HepG2 (cell line): ENCODE results near the gene PPP4C. TPM values are rescaled to one million over a fixed set of nuclear protein-coding genes. Genes with fewer than 3 reads are reported as not detected.
A peak's percentile ranks its signal among the peaks of the same experiment; 100 is the strongest.

Experiments
- ATAD3A ChIP-seq: sonication (generic); formaldehyde crosslinking; IDR thresholded peaks from 2 replicates; pipeline ENCODE4 v1.4.0; 2020; ENCODE audit warnings: missing genetic modification reagents
- ATF3 ChIP-seq: sonication (generic); formaldehyde crosslinking; IDR thresholded peaks from 2 replicates; pipeline ENCODE4 v1.4.0; 2020; ENCODE audit warnings: missing genetic modification reagents
- IKZF5 ChIP-seq: IDR thresholded peaks from 2 replicates; pipeline ENCODE4 v1.6.1; 2018; ENCODE audit warnings: missing genetic modification reagents, mild to moderate bottlenecking, missing compliant biosample characterization
- JUN ChIP-seq: sonication (generic); formaldehyde crosslinking; IDR thresholded peaks from 2 replicates; pipeline ENCODE4 v1.4.0; 2020; ENCODE audit warnings: mild to moderate bottlenecking, missing genetic modification reagents
- MAFK ChIP-seq, 2 experiments: IDR thresholded peaks in 1 of 2; conservative IDR thresholded peaks in 1 of 2; 2 replicates each; pipeline ENCODE4 v1.6.1; 2011; ENCODE audit warnings: improper control_type of control experiment in 2 of 2, low read length in 2 of 2
- SMAD1 ChIP-seq: sonication (generic); formaldehyde crosslinking; IDR thresholded peaks from 2 replicates; pipeline ENCODE4 v1.4.0; 2020; ENCODE audit warnings: missing genetic modification reagents, low read depth, mild to moderate bottlenecking, borderline replicate concordance
- TRAFD1 ChIP-seq: sonication (generic); formaldehyde crosslinking; IDR thresholded peaks from 2 replicates; pipeline ENCODE4 v1.5.1; 2020; ENCODE audit warnings: missing genetic modification reagents, mild to moderate bottlenecking, borderline replicate concordance
- TSC22D2 ChIP-seq: sonication (generic); formaldehyde crosslinking; IDR thresholded peaks from 2 replicates; pipeline ENCODE4 v1.5.1; 2020; ENCODE audit warnings: missing genetic modification reagents, mild to moderate bottlenecking, borderline replicate concordance
- U2AF1 ChIP-seq: fragments of 200-400 bp; formaldehyde crosslinking; optimal IDR thresholded peaks from 2 replicates; pipeline ENCODE3; 2017; ENCODE audit warnings: mild to moderate bottlenecking, low read depth, low read length
- ZBTB3 ChIP-seq: sonication (generic); formaldehyde crosslinking; IDR thresholded peaks from 2 replicates; pipeline ENCODE4 v1.4.0; 2020; ENCODE audit warnings: low read depth, mild to moderate bottlenecking, moderate library complexity, missing genetic modification reagents, borderline replicate concordance
- ZKSCAN8 ChIP-seq: IDR thresholded peaks from 2 replicates; pipeline ENCODE4 v1.6.1; 2016; ENCODE audit warnings: borderline replicate concordance, missing genetic modification reagents, missing compliant biosample characterization
- ZNF124 ChIP-seq: sonication (generic); formaldehyde crosslinking; IDR thresholded peaks from 2 replicates; pipeline ENCODE4 v1.4.0; 2020; ENCODE audit warnings: missing genetic modification reagents
- ZNF280B ChIP-seq: sonication (generic); formaldehyde crosslinking; IDR thresholded peaks from 2 replicates; pipeline ENCODE4 v1.5.0; 2020; ENCODE audit warnings: missing genetic modification reagents, mild to moderate bottlenecking, borderline replicate concordance
- ZNF326 ChIP-seq: sonication (generic); formaldehyde crosslinking; IDR thresholded peaks from 2 replicates; pipeline ENCODE4 v1.4.0; 2020; ENCODE audit warnings: missing genetic modification reagents, borderline replicate concordance
- ZNF615 ChIP-seq: sonication (generic); formaldehyde crosslinking; IDR thresholded peaks from 2 replicates; pipeline ENCODE4 v1.5.0; 2020; ENCODE audit warnings: mild to moderate bottlenecking, missing genetic modification reagents, borderline replicate concordance
- ZNF691 ChIP-seq: sonication (generic); formaldehyde crosslinking; IDR thresholded peaks from 2 replicates; pipeline ENCODE4 v1.4.0; 2020; ENCODE audit warnings: missing genetic modification reagents, low read depth, mild to moderate bottlenecking, borderline replicate concordance
- ZNF713 ChIP-seq: sonication (generic); formaldehyde crosslinking; IDR thresholded peaks from 2 replicates; pipeline ENCODE4 v1.4.0; 2020; ENCODE audit warnings: mild to moderate bottlenecking, missing genetic modification reagents
- ZNF770 ChIP-seq: sonication (generic); formaldehyde crosslinking; IDR thresholded peaks from 2 replicates; pipeline ENCODE4 v1.5.0; 2020; ENCODE audit warnings: mild to moderate bottlenecking, missing genetic modification reagents
- ZNF816 ChIP-seq: sonication (generic); formaldehyde crosslinking; IDR thresholded peaks from 2 replicates; pipeline ENCODE4 v1.8.0; 2022; ENCODE audit warnings: missing genetic modification reagents, mild to moderate bottlenecking, borderline replicate concordance
- ZSCAN12 ChIP-seq: sonication (generic); formaldehyde crosslinking; IDR thresholded peaks from 2 replicates; pipeline ENCODE4 v1.9.0; 2021; ENCODE audit warnings: mild to moderate bottlenecking, missing genetic modification reagents
- polyA plus RNA-seq, 8 experiments: library from polyadenylated mRNA; depleted of rRNA in 3 of 8; stranded (reverse) in 7 of 8; unstranded in 1 of 8; fragments of >200 nt; fragmentation: Illumina TruSeq in 4 of 8; extraction: Trizol in 4 of 8; gene quantifications; 2 replicates each; pipeline versions ENCODE4 v1.2.1 to v1.2.3, GENCODE V29; 2011 to 2016; ENCODE audit warnings: low read depth in 4 of 8, missing spikeins in 1 of 8, mixed read lengths in 1 of 8; ENCODE audit not compliant: insufficient read depth in 1 of 8
- total RNA-seq, 5 experiments: library from RNA; depleted of rRNA; stranded (reverse); fragments of >200 nt; fragmentation: Illumina TruSeq; extraction: Trizol; gene quantifications; 2 replicates each; pipeline ENCODE4 v1.2.3, GENCODE V29; 2016; ENCODE audit warnings: low read depth in 1 of 5

PPP4C gene
- total and polyA plus RNA-seq, 2 of the 13 experiments (the other 11 are each of a cell fraction or from before 2014, with no cell fraction given) = 176 to 220 TPM

- peak; percentile 38; the same call in 1 of the 2 replicates for TF ChIP-seq ATF3 (CRISPR knock-in tag)
- no peak; the same call in 1 of the 2 replicates for TF ChIP-seq SMAD1 (CRISPR knock-in tag)
- no peak for TF ChIP-seq ZBTB3 (CRISPR knock-in tag)
- no peak for TF ChIP-seq IKZF5
- TF ChIP-seq MAFK (conservative IDR thresholded peaks at IDR 0.05 in 1 of 2, IDR thresholded peaks at IDR 0.05 in 1 of 2; ENCODE audit: low read length in 2 of 2) = no peak
- no peak; the same call in 1 of the 2 replicates for TF ChIP-seq ZNF615 (CRISPR knock-in tag)
- no peak for TF ChIP-seq U2AF1
- TF ChIP-seq ZNF326 (CRISPR knock-in tag) = no peak
- peak; percentile 71 for TF ChIP-seq ZNF770
- TF ChIP-seq TSC22D2 (CRISPR knock-in tag) = no peak; the same call in 1 of the 2 replicates
- TF ChIP-seq ZNF280B (CRISPR knock-in tag) = peak; percentile 16
- peak; percentile 80; the same call in 1 of the 2 replicates for TF ChIP-seq ZKSCAN8 (CRISPR knock-in tag)
- peak; percentile 52; the same call in 1 of the 2 replicates for TF ChIP-seq ZNF124 (CRISPR knock-in tag)
- no peak; the same call in 1 of the 2 replicates for TF ChIP-seq ZNF713 (CRISPR knock-in tag)
- TF ChIP-seq JUN = no peak
- TF ChIP-seq ZNF691 (CRISPR knock-in tag) = no peak; the same call in 1 of the 2 replicates
- TF ChIP-seq ZNF816 (CRISPR knock-in tag) = no peak
- TF ChIP-seq TRAFD1 (CRISPR knock-in tag) = no peak
- TF ChIP-seq ATAD3A (CRISPR knock-in tag) = no peak
- TF ChIP-seq ZSCAN12 = peak; percentile 89; the same call in 1 of the 2 replicates
Measured at GRCh38 chr16:30091474-30092372, 15.9 kb downstream of the PPP4C start, which contains the start of gene TBX6 (continued).
